ENCODE measurements around the gene HRH3.

Gene HRH3

DNA sequence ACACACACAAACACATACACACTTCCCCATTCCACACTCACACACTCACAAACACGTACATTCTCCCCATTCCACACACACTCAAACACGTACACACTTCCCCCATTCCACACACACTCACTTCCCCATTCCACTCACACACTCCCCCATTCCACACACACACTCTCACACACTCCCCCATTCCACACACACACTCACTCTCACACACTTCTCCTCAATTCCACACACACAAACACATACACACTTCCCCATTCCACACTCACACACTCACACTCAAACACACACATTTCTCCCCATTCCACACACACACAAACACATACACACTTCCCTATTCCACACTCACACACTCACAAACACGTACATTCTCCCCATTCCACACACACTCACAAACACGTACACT lies 9.6 kb upstream of the HRH3 start:
- DNase-seq, result no peak

DNA sequence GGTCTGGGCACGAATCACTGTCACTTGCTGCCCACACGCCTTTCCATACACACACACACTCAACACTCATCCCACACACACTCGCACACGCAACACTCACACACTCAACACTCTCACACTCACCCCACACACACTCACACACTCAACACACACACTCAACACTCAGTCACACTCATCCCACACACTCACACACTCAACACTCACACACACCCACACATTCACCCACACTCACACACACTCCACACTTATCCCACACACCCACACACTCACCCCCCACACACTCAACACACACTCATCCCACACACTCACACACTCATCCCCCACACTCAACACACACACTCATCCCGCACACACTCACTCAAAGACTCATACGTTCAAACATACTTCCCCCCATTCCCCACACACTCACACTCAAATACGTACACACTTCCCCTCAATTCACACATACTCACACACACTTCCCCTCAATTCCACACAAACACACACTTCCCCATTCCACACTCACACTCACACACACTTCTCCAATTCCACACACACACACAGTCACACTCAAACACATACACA lies 9.0 kb upstream of the HRH3 start:
- no peak for DNase-seq

DNA sequence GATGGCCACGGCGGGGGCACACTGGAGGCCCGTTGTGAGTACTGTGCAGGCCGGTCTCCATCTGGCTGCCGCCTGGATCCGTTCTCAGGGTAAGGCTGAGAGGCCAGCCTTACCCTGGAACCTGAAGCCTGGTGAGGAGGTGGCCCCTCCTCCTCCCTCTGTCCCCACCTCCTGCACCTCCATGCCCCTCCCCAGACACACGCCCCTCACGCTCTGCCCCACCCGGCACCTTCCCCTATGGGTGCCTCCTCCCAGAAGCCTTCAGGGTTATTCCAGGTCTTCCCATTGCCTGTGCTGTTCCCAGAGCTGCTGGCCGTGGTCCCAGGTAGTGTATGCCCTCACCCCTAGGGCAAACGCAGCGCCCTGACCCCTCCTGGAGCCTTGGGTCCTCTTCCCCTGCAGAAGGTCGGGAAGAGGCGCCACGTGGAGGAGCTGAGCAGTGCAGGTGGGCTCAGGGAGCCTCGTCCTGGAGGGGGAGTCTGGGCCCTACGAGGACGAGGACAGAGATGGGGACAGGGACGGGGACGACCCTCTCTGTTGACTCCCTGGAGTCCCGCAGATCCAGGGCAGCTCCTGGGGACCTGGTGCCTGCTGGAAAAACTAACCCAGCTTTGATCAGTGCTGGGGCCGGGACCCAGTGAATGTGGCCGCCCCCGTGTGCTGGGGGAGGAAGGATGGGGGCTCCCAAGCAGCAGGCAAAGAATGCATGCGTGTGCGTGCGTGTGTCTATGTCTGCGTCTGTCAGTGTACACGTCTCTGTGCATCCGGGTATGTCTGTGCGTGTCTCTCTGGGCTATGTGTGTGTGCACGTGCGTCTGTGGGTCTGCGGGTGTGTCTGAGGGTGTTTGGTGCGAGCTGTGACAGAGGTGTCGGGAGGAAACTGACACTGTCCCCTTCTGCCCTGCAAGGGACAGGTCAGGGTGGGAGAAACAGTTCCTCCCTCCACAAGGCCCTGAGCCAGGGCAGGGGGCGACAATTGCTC lies 8.2 kb upstream of the HRH3 start:
- DNase-seq, result no peak

DNA sequence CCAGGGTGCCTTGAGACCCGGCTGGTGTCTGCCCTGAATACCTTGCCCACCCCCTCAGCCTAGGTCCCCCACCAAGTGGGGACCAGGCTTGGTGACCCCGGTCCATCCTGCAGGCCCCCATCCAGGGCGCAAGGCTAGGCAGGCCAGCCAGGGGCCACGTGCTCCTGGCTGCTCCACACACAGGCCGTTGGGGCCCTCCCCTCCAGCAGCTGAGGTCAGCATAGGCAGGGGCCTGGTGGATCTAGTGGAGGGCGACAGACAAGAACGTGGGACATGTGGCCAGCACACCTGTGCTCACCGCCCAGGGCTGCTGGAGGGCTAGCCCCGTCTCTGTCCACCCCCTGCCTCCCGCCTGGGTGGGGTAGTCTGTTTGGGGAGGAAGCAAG lies 7.5 kb upstream of the HRH3 start:
- DNase-seq, result no peak

DNA sequence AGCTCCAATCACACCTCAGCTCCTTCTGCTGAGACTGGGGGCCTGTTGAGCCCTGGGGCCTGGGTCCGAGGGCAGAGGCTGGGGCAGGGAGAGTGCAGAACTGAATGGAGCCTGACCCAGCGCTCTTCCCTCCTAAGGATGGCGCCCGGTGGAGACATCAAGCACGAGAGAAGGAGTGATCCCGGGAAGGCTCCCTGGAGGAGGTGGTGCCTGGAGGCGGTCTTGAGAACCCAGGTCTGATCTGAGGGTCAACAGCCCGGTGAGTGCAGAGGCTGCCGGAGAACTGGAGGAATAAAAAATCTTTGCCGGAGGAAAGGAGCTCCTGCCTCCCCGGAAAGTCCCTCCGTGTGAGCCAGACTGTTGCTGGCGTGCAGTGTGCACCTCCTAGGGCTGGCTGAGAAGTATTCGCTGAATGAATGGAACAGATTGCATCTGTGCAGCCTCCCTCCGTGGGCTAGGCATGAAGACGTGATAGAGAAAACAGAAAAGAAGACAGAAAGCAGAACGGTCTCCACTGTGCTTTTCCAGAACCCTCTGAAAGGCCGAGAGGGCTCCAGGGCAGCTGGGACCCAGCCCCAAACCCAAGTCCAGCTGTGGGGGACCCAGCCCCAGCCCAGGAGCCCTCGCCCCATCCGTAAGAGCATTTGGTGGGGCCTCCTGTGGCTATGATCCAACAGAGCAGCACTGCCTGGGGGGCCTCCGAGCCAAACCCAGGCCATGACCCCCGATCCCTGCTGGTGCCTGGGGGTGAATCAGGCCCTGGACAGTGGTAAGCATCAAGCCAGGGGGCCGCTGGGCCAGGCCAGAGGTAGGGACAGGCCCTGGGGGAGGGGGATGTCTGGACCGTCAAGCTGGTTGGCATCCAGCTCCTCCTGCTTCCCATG lies 6.9 kb upstream of the HRH3 start:
- DNase-seq, result no peak

DNA sequence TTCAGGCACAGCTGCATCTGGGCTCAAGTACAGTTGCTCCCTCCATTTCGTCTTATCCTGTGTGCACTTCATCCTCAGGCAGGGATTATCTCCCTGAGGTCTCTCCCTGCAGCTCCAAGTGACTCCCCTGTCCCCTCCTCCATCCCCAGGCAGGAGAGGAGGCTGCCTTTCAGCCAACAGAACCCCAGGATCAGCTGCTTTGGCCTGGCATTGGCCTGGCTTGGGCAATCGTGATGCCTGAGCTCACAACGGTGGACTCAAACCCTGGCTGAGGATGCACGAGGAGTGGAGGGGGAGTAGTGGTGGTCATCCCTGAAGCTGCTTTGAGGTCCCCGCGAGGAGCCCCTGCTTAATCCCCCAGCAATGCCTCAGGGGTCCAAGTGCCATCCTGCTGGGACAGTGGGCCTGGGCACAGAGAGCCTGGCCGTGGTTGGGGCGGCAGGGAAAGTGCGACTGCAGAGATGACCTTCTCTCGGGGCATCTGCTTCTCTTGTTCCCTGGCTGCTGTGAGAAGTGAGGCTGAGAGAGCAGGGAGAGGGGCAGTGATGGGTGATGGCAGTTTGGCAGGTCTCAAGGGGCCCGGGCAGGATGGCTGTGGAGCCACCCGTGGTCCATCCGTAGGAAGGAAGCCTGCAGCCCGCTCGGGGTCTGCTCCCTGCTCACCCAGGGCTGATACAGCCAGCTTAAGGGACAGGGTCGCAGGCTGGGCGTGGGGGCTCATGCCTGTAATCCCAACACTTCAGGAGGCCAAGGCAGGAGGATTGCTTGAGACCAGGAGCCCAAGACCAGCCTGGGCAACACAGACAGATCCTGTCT lies 6.0 kb upstream of the HRH3 start:
- no peak for DNase-seq

DNA sequence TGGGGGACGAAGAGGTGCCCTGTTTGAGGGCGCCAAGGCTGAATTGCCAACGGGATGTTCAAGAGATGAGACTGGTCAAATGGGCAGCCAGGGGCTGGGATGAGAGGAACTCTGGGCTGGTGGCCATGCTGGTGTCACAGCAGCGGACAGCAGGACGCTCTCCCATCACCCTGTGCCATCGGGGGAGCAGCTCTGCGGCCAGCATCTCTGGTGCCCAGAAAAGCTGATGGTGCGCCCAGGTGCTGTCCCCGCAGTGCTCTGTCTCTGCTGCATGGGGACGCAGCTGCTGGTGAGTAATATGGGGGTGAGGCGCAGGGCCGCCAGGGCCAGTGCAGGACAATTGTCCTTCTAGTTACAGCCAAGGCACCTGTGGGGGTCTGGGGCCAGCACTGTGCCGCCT lies 4.9 kb upstream of the HRH3 start:
- no peak for DNase-seq

DNA sequence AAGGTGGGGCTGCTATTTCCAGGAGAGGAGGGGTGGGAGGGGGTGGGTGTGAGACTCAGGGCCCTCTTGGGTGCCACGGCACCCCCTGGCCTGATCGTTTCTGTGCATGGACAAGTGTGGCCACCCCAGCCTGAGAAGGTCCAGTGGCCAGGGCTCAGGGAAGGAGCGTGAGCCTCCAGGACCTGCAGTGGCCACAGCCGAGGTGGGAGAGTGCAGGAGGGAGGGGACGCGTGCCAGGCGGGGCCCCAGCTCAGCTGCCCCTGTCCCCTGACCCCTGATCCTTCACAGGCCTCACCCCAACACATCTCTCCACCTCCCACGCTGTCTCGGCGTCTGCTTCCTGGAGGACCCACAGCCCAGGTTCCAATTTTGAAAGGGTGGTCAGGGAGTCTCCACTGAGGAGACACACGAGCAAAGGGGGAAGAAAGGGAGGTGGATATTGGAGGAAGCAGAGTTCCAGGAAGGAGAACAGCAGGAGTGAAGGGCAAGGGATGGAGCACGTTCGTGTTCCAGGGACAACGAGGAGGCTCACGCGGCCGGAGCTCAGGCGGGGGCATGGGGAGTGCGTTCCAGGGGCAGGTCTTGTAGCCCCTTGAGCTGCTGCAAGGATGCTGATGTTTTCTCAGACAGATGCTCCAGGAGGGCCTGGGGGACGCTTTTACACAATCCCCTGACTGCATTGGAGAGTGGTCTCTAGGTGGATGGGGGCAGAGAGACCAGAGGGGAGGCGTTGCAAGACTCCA lies 4.2 kb upstream of the HRH3 start:
- no peak for DNase-seq

DNA sequence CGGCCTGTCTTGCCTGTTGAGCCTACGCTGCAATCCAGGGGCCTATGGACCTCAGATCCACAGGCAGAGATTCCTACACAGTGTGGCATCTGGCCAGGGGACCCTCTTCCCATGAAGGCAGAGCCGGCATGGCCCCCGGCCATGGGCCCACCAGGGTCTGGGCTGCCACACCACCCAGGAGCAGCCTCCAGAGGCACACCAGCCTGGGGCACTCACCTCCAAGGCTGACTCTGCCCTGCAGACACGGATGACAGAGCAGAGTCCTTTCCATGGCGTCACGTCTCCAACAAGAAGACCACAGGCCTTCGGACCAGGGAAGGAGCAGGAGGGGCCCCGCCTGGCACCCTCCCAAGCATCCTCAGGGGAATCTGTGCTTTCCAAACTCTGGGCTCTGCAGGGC lies 3.5 kb upstream of the HRH3 start:
- DNase-seq, result no peak

DNA sequence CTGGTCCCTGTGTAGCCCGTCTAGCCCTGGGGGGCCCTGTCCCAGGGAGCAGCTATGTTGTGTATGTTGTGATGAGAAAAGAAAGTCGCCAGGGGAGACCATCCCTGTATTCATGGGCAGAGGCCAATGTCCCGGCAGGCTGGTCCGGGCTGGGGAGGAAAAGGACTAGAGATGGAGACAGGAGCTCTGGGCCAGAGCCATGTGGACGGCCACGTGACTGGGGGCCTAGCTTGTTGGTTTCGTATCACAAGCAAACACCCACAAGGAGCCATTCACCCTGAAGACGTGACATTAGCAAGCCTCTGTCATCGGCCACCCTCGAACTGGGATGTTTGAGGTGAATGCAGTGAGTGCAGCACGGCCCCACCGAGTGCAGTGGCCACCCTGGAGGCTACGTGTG lies 2.9 kb upstream of the HRH3 start:
- DNase-seq, result no peak

DNA sequence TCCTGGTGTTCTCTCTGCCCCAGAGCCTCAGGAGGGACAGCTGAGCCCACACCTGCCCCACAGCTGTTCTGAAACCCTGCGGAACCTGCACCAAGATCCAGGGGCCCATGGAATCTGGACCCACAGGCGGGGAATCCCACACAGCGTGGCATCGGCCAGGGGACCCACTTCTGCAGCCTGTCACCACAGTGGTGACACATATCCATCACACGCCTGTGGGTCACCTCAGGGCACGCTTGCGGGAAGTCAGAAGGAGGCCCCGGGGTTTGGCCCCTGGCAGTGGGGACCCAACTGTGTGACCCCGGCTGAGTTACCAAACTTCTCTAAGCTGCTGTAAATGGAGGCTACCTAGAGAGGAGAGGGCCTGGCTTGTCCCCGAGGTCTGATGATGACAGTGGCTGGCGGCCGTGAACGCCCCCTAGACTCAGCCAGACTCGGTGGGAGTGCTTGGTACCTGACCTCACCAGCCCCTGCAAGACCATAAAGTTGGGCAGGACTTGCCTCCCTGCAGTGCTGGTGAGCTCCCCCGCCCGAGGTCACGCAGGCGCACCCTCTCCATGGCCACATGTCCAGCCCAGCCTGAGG lies 2.3 kb upstream of the HRH3 start:
- no peak for DNase-seq

DNA sequence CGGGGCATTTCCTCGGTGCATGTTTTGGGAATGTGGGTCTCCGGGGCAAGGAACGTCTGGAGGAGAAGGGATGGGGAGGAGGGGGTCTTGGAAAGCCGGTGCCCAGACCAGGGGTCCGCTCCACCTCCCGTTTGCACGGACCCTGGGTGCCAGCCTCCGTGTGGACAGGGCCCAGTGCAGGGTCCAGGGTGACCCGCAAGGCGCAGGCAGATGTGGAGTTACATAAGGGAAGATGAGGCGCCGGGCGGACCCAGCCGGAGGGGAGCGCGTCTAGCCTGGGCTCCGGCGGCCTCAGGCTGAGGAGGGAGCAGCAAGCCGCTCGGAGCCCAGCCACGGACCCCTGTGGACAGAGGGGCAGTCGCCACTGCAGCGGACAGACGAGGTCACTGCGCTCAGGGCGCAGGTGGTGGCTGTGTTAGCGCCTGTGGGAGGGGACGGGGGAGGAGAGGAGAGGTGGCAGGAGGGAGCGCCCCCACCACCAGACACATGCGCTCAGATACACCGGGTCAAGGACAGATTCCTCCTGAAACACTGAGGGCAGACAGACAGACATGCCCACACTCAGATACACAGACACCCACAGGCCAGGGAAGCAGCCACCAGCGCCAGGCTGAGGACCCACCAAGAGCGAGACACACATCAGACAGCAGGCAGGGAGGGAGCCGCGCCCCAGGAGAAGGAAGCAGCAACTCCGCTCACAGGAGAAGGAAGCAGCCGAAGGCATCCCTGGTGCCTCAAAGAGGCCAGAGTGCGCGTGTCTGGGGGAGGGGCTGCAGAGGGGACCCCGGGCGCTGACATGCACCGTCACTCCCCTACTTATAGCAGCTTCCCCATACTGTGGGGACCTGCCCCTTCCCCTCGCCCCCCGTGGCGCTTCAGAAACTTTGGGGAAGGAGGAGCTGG lies 839 bp upstream of the HRH3 start:
- DNase-seq, result no peak

DNA sequence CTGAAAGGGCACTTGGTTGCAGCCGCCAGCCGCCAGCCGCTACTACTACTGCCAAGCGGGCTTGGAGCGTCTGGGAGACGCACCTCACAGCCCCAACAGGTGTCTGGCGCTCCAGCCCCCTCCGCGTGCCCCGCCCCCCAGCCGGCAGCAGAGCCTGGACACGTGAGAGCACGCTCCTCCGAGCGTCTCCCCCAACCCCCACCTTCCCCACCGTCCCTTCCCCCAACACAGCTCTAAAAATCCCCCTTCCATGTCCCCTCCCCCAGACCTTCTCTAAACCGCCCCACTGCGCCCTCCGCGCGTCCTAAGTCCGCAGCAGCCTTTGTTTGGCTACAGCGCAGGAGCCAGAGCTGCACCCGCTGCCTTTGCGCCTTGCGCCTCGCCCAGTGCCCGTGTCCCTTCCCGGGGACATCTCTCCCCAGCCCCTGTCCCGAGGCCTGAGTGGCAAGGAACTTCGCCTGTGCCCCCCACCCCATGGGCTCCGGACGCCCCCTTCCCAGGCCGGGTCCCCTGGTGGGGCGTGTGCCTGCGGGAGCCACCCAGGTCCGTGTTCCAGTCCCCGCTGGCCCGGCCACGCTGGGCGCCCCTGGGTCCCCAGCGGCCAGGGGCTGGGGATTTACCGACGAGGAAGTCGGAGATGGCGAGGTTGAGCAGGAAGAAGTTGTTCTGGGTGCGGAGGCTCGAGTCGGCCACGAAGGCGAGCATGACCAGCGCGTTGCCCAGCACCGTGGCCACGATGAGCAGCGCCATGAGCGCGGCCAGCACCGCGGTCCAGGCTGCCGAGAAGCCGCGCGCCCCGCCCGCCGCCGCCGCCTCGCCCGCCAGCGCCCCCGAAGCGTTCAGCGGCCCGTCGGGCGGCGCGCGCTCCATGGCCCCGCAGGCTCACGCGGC lies 732 bp downstream of the HRH3 start:
- DNase-seq, result peak in 1 of 4 experiments; percentile 34

DNA sequence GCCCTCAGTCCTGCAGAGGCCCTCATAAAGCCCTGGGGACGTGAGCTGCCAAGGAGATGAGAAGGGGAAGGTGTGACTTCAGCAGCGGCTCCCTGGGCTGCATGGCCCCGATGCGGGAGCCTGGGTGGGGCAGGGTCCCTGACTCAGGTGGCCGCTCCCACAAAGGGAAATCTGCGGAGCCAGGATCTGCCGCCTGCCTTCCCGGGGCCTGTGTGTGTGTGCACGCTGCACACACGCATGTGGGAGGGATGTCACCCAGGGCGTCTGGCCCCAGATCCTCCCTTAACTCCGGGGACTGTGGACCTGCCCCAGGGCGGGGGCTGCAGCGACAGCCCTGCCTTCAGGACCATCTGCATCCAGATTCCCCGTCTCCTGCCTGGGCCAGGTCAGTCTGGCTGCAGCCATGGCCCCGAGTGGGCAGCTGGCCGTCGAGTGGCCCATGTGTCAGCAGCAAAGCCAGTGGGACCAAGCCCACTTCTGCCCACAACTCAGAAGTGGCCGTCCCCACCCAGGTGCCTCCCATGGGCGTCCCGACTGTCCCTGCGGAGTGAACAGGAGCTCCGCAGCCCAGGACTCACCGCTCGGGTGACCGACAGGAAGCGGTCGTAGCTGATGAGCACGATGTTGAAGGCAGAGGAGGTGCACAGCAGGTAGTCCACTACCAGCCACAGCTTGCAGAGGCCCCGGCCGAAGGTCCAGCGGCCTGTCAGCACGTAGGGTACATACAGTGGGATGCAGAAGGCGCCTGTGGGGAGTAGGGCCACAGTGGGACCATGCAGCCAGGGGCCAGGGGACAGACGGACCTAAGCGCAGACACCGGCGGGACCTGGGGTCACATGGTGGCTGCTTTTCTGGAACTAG lies 1.9 kb downstream of the HRH3 start:
- DNase-seq, result no peak

DNA sequence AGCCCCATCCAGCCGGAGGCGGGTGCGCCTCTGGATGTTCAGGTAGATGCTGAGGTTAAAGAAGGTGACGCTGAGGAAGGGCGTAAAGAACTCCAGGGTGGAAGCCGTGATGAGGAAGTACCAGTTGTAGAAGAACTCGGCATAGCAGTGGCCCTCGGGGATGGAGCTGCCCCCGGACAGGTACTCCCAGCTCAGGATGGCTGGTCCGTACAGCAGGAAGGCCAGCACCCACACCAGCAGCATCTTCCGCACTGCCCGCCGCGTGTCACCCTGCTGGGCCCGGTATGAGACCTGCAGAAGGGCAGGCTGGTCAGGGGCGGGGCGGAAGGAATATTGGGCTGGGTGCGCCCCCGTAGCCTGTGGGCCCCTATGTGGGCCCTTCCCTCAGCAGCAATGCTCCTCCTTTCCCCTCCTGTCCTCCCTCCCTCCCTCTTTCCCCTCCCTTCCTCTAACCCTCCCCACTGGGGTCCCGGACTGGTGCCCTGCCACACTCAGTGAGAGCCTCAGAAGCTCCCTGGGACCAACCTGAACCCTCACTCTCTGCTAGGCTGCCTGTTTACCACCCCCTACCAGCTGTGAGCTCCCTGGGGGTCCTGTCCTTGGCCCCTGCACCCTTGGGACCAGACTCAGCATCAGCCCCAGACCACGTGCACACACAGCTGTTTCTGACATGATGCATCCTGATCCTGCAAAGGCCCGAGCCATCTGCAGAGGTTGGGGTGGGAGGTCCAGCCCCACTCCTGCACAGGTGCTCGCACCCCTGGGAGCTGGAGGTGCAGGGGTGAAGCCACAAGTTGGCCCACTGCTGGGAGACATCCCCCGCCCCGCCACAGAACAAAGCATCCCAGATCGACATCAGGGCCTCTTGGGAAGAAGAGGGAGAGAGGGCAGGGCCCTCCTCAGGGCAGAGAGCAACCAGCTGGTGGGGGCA lies 3.2 kb downstream of the HRH3 start:
- DNase-seq, result no peak

DNA sequence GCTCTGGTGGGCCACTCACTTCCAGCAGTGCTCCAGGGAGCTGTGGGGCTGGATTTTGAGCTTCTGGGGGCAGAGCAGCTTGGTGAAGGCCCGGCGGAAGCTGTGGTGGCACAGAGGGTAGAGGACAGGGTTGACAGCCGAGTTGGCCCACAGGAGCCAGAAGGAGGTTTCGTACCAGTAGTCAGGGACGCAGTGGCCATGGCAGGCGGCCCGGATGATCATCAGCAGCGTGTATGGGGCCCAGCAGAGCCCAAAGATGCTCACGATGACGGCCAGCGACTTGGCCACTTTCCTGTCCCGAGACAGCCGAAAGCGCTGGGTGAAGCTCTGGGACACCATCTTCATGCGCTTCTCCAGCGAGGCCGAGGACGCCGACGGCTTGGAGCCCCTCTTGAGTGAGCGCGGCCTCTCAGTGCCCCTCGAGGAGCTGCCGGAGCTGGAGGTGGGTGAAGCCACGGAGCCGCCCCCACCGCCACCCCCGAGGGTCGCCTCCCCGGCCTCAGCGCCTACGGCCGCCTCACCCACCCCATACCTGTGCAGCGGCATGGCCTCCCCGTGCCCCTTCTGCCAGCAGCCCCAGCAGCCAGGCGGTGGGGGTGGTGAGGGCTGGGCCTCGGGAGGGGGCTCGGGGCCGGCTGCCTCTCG lies 4.0 kb downstream of the HRH3 start:
- DNase-seq, result no peak

All from suppressor macrophage (primary cell).